Measurements from ENCODE around the gene FSHR. TPM values are rescaled to one million over a fixed set of nuclear protein-coding genes. Genes with fewer than 3 reads are reported as not detected.

Gene FSHR
- not detected in 2 replicates for total RNA-seq (2014; rRNA removed; shearing (Covaris generic))

GRCh38 chr2:49154140-49154539 is at the start of gene FSHR:
TSS of gene FSHR (minus strand) at chr2:49154515. CDS start at chr2:49154417, 98 bp downstream.
- peak; percentile 20 for DNase-seq (ENCODE audit: low spot score)
- in situ Hi-C loops (cut with HindIII; ENCODE audit: low sequenced_read_pairs) = no loop called here

- in situ Hi-C loops (cut with HindIII; ENCODE audit: low sequenced_read_pairs) = no loop called here
- DNase-seq (ENCODE audit: low spot score) = no peak
Observed at GRCh38 chr2:49199266-49199665, 45.0 kb upstream of the FSHR start.

- in situ Hi-C loops (cut with HindIII; ENCODE audit: low sequenced_read_pairs) = no loop called here
- no peak for DNase-seq (ENCODE audit: low spot score)
Observed at GRCh38 chr2:49194701-49195100, 40.4 kb upstream of the FSHR start.

DNA sequence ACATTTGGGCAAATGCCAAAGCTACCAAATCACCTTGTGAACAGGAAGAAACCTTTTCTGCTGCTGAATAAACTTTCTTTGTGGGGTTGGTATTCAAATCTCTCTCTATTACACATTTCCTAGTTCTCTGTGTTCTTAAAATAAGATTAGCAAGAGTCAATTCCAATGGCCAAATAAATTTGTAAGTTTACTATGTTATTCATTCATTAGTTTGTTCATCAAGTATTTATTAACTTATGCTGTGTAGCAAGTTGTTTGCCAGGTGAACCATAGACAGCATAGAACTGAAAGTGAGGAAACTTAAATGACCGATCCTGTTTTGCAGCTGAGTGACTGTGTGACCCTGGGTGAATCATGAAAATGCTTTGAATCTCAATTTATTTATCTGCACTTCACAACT is 37.7 kb upstream of the FSHR start:
- in situ Hi-C loops (cut with HindIII; ENCODE audit: low sequenced_read_pairs) = no loop called here
- no peak for DNase-seq (ENCODE audit: low spot score)

DNA sequence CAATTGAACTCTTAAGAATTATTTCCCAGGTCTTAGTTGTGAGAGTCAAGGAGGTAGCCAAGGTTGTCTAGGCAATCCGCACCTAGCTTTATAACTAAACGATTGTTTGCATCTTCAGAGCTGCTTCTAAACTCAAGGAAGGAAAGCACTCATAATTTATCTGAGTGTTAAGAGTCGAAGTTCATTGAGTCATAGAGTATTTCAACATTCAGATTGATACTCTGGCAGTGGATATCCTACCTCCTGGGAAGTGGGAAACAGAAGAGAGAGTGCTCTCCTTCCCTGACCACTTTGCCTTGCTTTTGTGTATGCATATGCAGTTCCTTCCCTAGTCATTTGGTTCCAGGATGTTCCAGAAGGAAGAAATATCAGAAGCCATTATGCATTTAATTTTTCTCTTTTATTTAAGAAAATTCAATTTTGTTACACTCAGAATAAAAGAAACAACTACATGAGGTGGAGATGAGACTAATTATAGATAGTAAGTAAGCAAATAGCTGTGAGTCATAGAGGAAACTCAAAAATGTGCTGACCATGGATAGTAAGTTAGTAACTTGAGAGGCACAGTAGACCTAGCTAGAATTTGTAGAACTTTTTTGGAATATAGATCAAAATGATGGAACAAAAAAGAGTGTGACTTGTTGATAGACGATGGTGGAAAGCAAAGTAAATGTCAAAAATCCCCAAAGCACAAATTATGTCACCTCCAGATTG is 35.4 kb upstream of the FSHR start:
- no peak for DNase-seq (ENCODE audit: low spot score)
- in situ Hi-C loops (cut with HindIII; ENCODE audit: low sequenced_read_pairs) = no loop called here

DNA sequence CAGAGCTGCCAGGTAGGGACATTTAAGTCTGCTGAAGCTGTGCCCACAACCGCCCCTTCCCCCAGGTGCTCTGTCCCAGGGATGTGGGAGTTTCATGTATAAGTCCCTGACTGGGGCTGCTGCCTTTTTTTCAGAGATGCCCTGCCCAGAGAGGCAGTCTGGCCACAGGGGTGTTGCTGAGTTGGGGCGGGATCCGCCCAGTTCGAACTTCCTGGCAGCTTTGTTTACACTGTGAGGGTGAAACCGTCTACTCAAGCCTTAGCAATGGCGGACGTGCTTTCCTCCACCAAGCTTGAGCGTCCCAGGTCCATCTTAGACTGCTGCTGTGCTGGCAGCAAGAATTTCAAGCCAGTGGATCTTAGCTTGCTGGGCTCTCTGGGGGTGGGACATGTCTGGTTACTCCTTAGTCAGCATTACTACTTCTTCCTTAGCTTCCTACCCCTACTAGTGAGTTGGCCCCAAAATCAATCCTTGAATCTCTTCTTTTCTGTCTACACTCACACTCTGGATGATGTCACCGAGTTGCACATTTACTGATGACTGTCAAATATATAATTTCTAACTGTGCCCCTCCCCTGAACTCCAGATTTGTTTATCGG is 31.8 kb upstream of the FSHR start:
- in situ Hi-C loops (cut with HindIII; ENCODE audit: low sequenced_read_pairs) = no loop called here
- no peak for DNase-seq (ENCODE audit: low spot score)

DNA sequence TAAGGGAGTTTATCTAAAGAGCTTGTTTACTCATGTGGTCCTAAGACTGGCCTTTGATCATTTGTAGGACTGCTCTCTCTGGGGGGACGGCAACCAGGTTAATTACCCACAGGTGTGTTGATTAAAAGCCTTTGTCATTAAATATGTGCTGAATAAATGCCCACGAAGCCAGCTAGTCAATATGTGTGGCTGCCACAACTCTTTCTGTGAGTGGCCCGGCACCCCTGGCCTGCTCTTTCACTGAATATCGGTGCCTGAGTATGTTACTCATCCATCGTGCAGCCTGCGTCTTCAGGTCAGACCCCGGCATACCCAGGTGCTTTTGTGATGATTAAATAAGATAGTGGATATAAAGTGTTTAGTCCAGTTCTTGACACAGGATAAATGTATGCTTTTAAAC is 24.3 kb upstream of the FSHR start:
- no peak for DNase-seq (ENCODE audit: low spot score)
- in situ Hi-C loops (cut with HindIII; ENCODE audit: low sequenced_read_pairs) = no loop called here

GRCh38 chr2:49177194-49177593 is 22.9 kb upstream of the FSHR start:
- DNase-seq (ENCODE audit: low spot score) = no peak
- in situ Hi-C loops (cut with HindIII; ENCODE audit: low sequenced_read_pairs) = no loop called here

DNA sequence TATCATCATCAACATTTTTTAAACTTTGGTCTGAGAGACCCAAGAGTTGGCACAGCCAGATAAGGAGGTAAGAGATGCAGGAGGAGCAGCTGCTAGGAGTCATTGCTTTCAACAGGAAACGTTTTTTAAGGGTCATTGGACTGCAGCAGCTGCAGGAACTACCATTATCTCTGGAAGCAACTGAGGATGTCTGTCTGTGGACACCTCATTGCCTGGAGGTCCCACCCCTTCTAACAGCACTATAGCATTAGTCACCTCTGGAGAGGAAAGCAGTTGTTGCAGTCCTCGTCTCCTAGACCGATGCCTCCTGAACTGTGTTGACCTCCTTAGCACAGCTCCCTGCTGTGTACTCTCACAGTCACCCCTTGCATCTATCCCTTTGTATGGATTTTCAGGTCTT is 21.5 kb upstream of the FSHR start:
- in situ Hi-C loops (cut with HindIII; ENCODE audit: low sequenced_read_pairs) = no loop called here

DNA sequence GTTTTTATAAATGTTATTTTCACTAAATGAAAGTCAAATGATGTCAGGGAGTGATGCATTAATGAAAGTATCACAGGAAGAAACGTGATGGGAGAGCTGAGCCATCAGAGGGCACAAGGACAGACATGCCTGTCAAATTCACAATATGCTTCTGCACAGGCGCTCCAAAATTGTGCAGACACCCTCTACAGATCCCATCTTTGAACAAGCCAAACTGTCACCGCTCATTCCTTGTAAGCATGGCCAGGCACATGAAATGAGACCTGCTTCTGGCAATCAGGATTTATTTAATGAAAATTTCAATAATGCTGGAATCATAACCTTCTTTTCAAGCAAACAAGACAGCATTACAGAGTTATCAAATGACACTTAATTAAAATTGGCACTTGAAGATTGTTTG is 20.4 kb upstream of the FSHR start:
- DNase-seq (ENCODE audit: low spot score) = peak; percentile 45
- in situ Hi-C loops (cut with HindIII; ENCODE audit: low sequenced_read_pairs) = no loop called here

More for the DNA sequence above, 21.5 kb upstream of the FSHR start:
- DNase-seq (ENCODE audit: low spot score) = no peak

DNA sequence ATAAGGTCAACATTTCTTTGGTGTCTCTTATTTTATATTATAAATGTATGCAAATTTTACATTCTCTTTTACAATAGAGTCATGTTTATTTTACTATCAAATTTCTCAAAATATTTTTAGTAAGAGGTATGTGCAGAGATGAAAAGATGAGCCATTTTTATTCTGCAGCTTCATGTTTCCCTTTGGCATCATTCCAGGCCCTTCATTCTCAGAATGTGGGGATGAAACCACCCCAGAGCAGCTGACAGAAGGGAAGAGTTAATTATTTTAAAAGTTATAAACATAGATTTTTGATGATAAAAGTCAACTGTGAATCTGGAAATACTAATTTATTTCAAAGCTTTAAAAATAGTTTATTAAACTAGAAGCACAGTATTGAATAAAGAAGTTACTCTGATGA is 12.8 kb upstream of the FSHR start:
- in situ Hi-C loops (cut with HindIII; ENCODE audit: low sequenced_read_pairs) = no loop called here
- no peak for DNase-seq (ENCODE audit: low spot score)

- DNase-seq (ENCODE audit: low spot score) = peak; percentile 13
- in situ Hi-C loops (cut with HindIII; ENCODE audit: low sequenced_read_pairs) = no loop called here
Observed at GRCh38 chr2:49165662-49166061, 11.3 kb upstream of the FSHR start.

GRCh38 chr2:49164729-49165128 is 10.4 kb upstream of the FSHR start:
- DNase-seq (ENCODE audit: low spot score) = no peak
- in situ Hi-C loops (cut with HindIII; ENCODE audit: low sequenced_read_pairs) = no loop called here

DNA sequence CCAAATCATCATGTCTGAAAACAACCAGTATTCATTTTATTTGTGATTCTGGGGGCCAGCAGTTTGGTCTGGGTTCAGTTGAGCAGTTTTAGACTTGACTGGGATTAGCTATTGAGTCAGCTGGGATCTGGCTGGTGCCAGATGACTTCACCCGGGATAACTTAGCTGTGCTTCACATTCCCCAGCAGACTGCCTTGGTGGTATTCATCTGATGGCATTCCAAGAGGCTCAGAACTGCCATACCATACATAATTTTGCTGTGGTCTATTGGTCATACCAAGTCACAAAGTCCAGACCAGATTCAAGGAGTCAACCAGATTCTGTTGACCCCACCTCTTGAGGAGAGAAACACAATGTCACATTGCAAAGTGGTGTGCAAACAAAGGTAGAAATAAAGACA is 7.8 kb upstream of the FSHR start:
- no peak for DNase-seq (ENCODE audit: low spot score)
- in situ Hi-C loops (cut with HindIII; ENCODE audit: low sequenced_read_pairs) = no loop called here

GRCh38 chr2:49154891-49155290 is 576 bp upstream of the FSHR start:
- in situ Hi-C loops (cut with HindIII; ENCODE audit: low sequenced_read_pairs) = no loop called here
- DNase-seq (ENCODE audit: low spot score) = no peak

DNA sequence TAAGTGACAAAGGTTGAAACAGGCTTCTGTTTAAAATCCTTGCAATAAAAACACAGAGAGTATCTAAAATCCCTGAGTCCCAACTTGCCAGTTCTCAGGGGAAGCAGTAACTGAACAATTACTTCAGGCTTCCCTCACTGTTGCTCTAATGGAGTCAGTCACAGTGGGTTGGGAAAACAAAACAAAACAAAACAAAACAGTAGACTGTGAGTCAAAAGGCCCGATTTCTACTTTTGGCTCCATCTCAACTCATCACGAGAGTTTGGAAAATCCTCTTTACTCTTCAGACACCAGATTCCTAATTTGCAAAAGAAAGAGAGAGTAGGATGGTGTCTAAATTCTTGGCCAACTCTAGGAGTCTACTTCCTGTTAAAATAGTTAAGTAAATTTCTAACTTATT is 1.1 kb downstream of the FSHR start:
- in situ Hi-C loops (cut with HindIII; ENCODE audit: low sequenced_read_pairs) = no loop called here
- no peak for DNase-seq (ENCODE audit: low spot score)

DNA sequence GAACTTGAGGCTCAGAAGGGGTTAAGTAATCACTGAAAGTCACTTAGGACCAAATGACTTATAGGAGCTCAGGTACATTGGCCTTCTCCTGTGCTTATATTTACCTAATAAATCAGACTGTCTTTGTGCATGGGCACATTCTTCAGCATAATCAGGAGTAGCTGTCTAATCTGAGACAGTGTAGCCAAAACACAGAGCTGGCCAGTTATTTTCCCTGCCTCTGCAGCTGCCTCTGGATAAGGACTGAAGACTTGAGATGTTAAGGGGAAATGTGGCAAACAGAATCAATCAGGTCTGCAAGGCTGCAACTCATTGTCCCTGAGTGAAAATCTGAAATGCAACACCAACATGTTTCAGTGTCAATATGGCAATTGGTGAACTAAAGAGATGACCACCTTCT is 1.5 kb downstream of the FSHR start:
- in situ Hi-C loops (cut with HindIII; ENCODE audit: low sequenced_read_pairs) = no loop called here

GRCh38 chr2:49146401-49146800 is 7.9 kb downstream of the FSHR start:
- no peak for DNase-seq (ENCODE audit: low spot score)
- in situ Hi-C loops (cut with HindIII; ENCODE audit: low sequenced_read_pairs) = no loop called here

More for the DNA sequence above, 1.5 kb downstream of the FSHR start:
- DNase-seq (ENCODE audit: low spot score) = no peak

GRCh38 chr2:49131801-49132200 is 22.5 kb downstream of the FSHR start:
- no peak for DNase-seq (ENCODE audit: low spot score)
- in situ Hi-C loops (cut with HindIII; ENCODE audit: low sequenced_read_pairs) = no loop called here

DNA sequence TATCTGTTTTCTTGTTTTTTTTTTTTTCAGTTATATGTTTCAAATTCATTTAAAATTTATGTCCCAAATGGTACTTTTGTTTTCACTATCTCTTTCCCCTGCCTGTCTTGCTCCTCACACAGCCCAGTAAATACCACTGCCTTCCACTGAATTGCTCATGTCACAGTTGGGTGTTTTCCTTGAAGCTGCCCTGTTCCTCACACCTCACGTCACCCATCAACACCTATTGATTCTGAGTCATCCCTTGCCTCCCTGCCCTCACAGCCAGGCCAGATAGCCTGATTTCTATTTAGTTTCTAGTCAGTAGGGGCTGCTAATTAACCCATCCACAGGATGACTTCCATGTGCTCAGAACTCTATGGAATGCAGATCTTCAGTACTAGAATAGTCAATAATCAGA is 25.3 kb downstream of the FSHR start:
- in situ Hi-C loops (cut with HindIII; ENCODE audit: low sequenced_read_pairs) = no loop called here
- no peak for DNase-seq (ENCODE audit: low spot score)

GRCh38 chr2:49123600-49123999 is 30.7 kb downstream of the FSHR start:
- in situ Hi-C loops (cut with HindIII; ENCODE audit: low sequenced_read_pairs) = no loop called here
- no peak for DNase-seq (ENCODE audit: low spot score)
